ENCODE results near the gene PPFIBP2. TPM values are rescaled to one million over a fixed set of nuclear protein-coding genes. Genes with fewer than 3 reads are reported as not detected.
A peak's percentile ranks its signal among the peaks of the same experiment; 100 is the strongest.

The PPFIBP2 gene
- total and polyA plus RNA-seq, 2 of the 13 experiments (the other 11 are each of a cell fraction or from before 2014, with no cell fraction given), result 15.0 to 52.5 TPM

GRCh38 chr11:7612661-7613393 is 99.0 kb downstream of the PPFIBP2 start (continued):
- no peak for TF ChIP-seq AHDC1 (CRISPR knock-in tag; IDR thresholded peaks at IDR 0.05; ENCODE audit: borderline replicate concordance)
- TF ChIP-seq ZNF670 (CRISPR knock-in tag; IDR thresholded peaks at IDR 0.05; ENCODE audit: borderline replicate concordance), result no peak
- TF ChIP-seq PLSCR1 (CRISPR knock-in tag; IDR thresholded peaks at IDR 0.05; ENCODE audit: borderline replicate concordance), result no peak
- no peak for TF ChIP-seq ZNF780A (CRISPR knock-in tag; IDR thresholded peaks at IDR 0.05)
- no peak for TF ChIP-seq ATF7 (IDR thresholded peaks at IDR 0.05)
- TF ChIP-seq ATF7 (CRISPR knock-in tag; IDR thresholded peaks at IDR 0.05), result no peak
- no peak for TF ChIP-seq BORCS8-MEF2B (CRISPR knock-in tag; IDR thresholded peaks at IDR 0.05)
- TF ChIP-seq, protein P1, sequence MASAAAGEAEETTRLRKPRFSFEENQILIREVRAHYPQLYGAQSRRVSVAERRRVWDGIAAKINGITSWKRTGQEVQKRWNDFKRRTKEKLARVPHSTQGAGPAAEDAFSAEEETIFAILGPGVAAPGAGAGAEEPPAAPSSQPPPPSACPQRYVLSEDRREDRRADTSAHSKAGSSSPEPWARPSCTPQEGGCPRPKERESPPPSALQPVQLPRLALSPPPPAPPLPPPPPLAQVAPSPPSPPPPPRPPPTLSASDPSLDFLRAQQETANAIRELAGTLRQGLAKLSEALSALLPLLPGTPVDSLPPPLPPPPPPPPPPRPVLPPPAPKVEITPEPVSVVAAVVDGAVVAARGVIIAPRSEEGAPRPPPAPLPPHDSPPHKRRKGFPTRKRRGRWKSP (CRISPR knock-in tag; IDR thresholded peaks at IDR 0.05), result no peak
- 0 out of 2 replicates have a peak, but pooled peaks have one; percentile 30 for TF ChIP-seq DMAP1 (CRISPR knock-in tag; IDR thresholded peaks at IDR 0.05)
- TF ChIP-seq RELA (CRISPR knock-in tag; IDR thresholded peaks at IDR 0.05), result no peak
- TF ChIP-seq MTA1 (CRISPR knock-in tag; IDR thresholded peaks at IDR 0.05; ENCODE audit: borderline replicate concordance), result no peak
- no peak for TF ChIP-seq ZNF577 (CRISPR knock-in tag; IDR thresholded peaks at IDR 0.05; ENCODE audit: borderline replicate concordance, low read depth)
- no peak for TF ChIP-seq ZNF83 (CRISPR knock-in tag; IDR thresholded peaks at IDR 0.05; ENCODE audit: borderline replicate concordance)
- TF ChIP-seq ZKSCAN8 (CRISPR knock-in tag; IDR thresholded peaks at IDR 0.05; ENCODE audit: borderline replicate concordance), result 0 out of 2 replicates have a peak, but pooled peaks have one; percentile 32
- TF ChIP-seq ZNF10 (CRISPR knock-in tag; IDR thresholded peaks at IDR 0.05; ENCODE audit: borderline replicate concordance, low read depth), result no peak
- TF ChIP-seq RERE (CRISPR knock-in tag; IDR thresholded peaks at IDR 0.05; ENCODE audit: low read depth), result no peak
